ENCODE data around the gene INIP. TPM values are rescaled to one million over a fixed set of nuclear protein-coding genes. Genes with fewer than 3 reads are reported as not detected.
"Not testable (repeated sequence)": the region's sequence is repeated elsewhere in the genome, so short reads cannot be mapped to it uniquely, and the experiment has no call there.

INIP gene
- total RNA-seq, 3 donors from 2014 or later, result 37.8 to 45.9 (median 41.9) TPM

DNA sequence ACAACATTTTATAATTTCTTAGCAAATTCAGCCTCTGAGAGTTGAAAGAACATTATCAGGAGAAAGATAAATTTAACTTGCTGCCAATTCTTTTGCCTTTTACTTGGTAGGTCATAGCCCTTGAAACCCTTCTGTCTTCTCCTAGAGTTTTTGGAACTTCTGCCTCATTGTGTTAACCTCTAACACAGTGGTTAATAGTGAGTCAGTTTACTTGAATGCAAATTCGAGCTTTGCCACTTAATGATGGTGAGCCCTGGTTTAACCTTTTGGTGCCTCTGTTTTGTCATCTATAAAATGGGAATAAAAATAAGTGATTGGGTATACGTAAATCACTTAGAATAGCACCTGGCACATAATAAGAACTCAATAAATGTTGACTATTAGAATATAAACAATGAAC is 1.8 kb upstream of the INIP start:
- no peak for DNase-seq
- no peak overlapping the region for H3K4me3 Mint-ChIP-seq
- no peak for ATAC-seq

GRCh38 chr9:112719241-112719691 is 1.3 kb upstream of the INIP start:
- Mint-ChIP-seq H3K4me3 (no peak overlapping the region), H3K4me1 (ENCODE audit: low read depth) (peaks cover 15% of the 10 kb centered on the region), H3K27me3 (ENCODE audit: low read depth) (no peaks in the 10 kb centered on the region), H3K36me3 (ENCODE audit: insufficient read depth) (no peaks in the 10 kb centered on the region), H3K9me3 (no peaks in the 10 kb centered on the region)
- ATAC-seq (no peak), DNase-seq (no peak)

More for the DNA sequence above, 1.8 kb upstream of the INIP start:
- Mint-ChIP-seq H3K4me1 (ENCODE audit: low read depth) (peaks cover 14% of the 10 kb centered on the region), H3K27me3 (ENCODE audit: low read depth) (no peaks in the 10 kb centered on the region), H3K36me3 (ENCODE audit: insufficient read depth) (no peaks in the 10 kb centered on the region), H3K9me3 (no peaks in the 10 kb centered on the region)

DNA sequence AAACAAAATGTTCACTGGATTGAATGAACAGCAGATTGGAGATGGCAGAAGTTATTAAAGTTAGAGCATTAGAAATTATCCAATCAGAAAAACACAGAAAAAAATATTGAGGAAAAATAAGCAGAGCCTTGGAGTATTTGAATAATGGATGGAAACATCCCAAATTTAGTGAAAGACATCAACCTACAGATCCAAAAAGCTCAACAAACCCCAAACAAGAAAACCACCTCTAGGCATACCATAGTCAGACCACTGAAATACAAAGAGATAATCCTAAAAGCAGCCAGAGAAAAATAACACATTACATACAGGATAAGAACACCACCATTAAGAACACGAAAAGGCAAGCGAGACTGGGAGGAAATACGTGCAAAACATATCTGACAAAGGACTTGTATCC is 5.2 kb downstream of the INIP start:
- H3K9me3 Mint-ChIP-seq, result no peaks in the 10 kb centered on the region
- H3K4me1 Mint-ChIP-seq (ENCODE audit: low read depth), result peaks cover 41% of the 10 kb centered on the region
- H3K27me3 Mint-ChIP-seq (ENCODE audit: low read depth), result no peaks in the 10 kb centered on the region
- H3K36me3 Mint-ChIP-seq (ENCODE audit: insufficient read depth), result peaks cover 22% of the 10 kb centered on the region
- DNase-seq (no peak), ATAC-seq (no peak)
- H3K4me3 Mint-ChIP-seq, result no peak overlapping the region

- H3K4me1 Mint-ChIP-seq (ENCODE audit: low read depth), result peaks cover 37% of the 10 kb centered on the region
- H3K27me3 Mint-ChIP-seq (ENCODE audit: low read depth), result no peaks in the 10 kb centered on the region
- H3K4me3 Mint-ChIP-seq, result no peak overlapping the region
- H3K9me3 Mint-ChIP-seq, result no peaks in the 10 kb centered on the region
- H3K36me3 Mint-ChIP-seq (ENCODE audit: insufficient read depth), result peaks cover 24% of the 10 kb centered on the region
- no peak for ATAC-seq
- DNase-seq, result no peak
Measured at GRCh38 chr9:112711050-112711689, 6.7 kb downstream of the INIP start.

DNA sequence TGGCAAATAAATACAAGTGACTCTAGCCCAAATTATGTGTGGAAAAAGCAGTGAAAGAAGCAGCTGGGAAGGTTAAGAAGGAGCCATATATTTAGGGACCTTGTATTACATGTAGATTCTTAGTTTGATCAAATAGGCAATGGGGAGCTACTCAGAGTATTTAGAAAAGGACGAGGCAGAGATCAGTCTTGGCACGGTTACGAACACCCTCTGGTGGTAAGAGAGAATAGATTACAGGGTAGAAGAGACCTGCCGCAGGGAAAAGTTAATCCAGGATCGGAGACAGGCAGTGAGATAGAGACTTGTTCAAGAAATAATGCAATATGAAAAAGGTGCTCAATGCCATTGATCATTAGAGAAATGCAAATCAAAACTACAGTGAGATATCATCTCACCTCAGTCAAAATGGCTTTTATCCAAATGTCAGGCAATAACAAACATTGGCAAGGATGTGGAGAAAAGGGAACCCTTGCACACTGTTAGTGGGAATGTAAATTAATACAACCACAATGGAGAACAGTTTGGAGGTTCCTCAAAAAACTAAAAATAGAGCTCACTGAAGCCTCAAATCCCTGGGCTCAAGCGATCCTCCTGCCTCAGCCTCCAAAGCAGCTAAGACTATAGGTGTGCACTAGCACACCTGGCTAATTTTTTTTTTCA is 12.0 kb downstream of the INIP start:
- peaks cover 13% of the 10 kb centered on the region for H3K36me3 Mint-ChIP-seq (ENCODE audit: insufficient read depth)
- no peak overlapping the region for H3K4me3 Mint-ChIP-seq
- ATAC-seq (no peak), DNase-seq (no peak)
- H3K4me1 Mint-ChIP-seq (ENCODE audit: low read depth), result peaks cover 19% of the 10 kb centered on the region
- H3K27me3 Mint-ChIP-seq (ENCODE audit: low read depth), result no peaks in the 10 kb centered on the region
- no peaks in the 10 kb centered on the region for H3K9me3 Mint-ChIP-seq

GRCh38 chr9:112703304-112703703 is 14.6 kb downstream of the INIP start:
- no peaks in the 10 kb centered on the region for H3K27me3 Mint-ChIP-seq (ENCODE audit: low read depth)
- peaks cover 21% of the 10 kb centered on the region for H3K4me1 Mint-ChIP-seq (ENCODE audit: low read depth)
- H3K9me3 Mint-ChIP-seq, result no peaks in the 10 kb centered on the region
- no peak for DNase-seq
- no peak overlapping the region for H3K4me3 Mint-ChIP-seq
- no peak for ATAC-seq
- peaks cover 20% of the 10 kb centered on the region for H3K36me3 Mint-ChIP-seq (ENCODE audit: insufficient read depth)

- peaks cover 22% of the 10 kb centered on the region for H3K36me3 Mint-ChIP-seq (ENCODE audit: insufficient read depth)
- H3K4me3 Mint-ChIP-seq, result no peak overlapping the region
- H3K9me3 Mint-ChIP-seq, result no peaks in the 10 kb centered on the region
- ATAC-seq (no peak), DNase-seq (no peak)
- no peaks in the 10 kb centered on the region for H3K27me3 Mint-ChIP-seq (ENCODE audit: low read depth)
- H3K4me1 Mint-ChIP-seq (ENCODE audit: low read depth), result peaks cover 12% of the 10 kb centered on the region
Measured at GRCh38 chr9:112700085-112700484, 17.8 kb downstream of the INIP start.

- Mint-ChIP-seq H3K9me3 (no peaks in the 10 kb centered on the region), H3K4me1 (ENCODE audit: low read depth) (peaks cover 12% of the 10 kb centered on the region), H3K27me3 (ENCODE audit: low read depth) (no peaks in the 10 kb centered on the region), H3K4me3 (no peak overlapping the region), H3K36me3 (ENCODE audit: insufficient read depth) (peaks cover 22% of the 10 kb centered on the region)
- ATAC-seq (no peak), DNase-seq (no peak)
Measured at GRCh38 chr9:112699230-112699629, 18.7 kb downstream of the INIP start.

GRCh38 chr9:112696461-112696860 is 21.5 kb downstream of the INIP start:
- Mint-ChIP-seq H3K36me3 (ENCODE audit: insufficient read depth) (peaks cover 36% of the 10 kb centered on the region), H3K27me3 (ENCODE audit: low read depth) (no peaks in the 10 kb centered on the region), H3K4me1 (ENCODE audit: low read depth) (peaks cover 12% of the 10 kb centered on the region), H3K4me3 (no peak overlapping the region), H3K9me3 (no peaks in the 10 kb centered on the region)
- no peak for DNase-seq
- ATAC-seq, result no peak

DNA sequence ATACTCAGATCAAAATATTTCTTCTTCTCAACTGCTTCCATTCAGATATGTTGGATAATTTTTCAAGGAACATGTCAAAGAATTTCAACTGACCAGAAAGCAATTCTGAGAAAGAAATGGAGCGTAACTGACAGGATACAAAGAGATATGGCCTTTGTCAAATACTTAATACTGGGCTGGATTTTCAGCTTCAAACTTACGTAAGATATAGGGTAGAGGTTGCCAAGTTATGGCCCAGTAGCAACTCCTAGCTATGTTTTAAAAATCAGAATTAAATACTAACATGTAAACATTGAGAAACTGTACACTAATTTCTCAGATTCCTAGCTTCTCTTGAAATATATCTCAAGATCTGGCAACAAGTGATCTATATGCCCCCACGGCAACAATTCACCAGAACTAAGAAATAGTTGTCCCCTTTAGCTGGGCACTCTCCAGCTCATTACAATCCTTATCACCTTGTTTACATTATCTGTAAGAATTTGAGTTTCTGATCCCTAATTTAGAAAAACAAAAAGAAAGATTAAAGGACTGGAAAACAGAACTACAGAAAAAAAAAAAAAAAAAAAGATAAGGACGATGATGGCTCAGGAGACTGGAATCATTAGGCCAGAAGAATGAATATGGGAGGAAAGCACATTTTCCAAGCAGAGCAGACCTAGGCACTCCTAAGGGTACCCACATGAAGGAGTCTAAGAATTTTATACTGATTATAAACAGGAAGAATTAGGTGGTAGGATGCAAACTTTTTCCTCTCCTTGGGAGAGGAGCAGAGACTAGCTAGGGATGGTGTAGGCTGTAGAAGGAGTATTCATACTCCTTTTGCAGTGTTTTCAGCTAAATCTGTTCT is 23.0 kb downstream of the INIP start:
- no peaks in the 10 kb centered on the region for H3K27me3 Mint-ChIP-seq (ENCODE audit: low read depth)
- H3K4me3 Mint-ChIP-seq, result no peak overlapping the region
- DNase-seq (no peak), ATAC-seq (no peak)
- H3K36me3 Mint-ChIP-seq (ENCODE audit: insufficient read depth), result peaks cover 36% of the 10 kb centered on the region
- peaks cover 9% of the 10 kb centered on the region for H3K4me1 Mint-ChIP-seq (ENCODE audit: low read depth)
- H3K9me3 Mint-ChIP-seq, result no peaks in the 10 kb centered on the region

- no peak for ATAC-seq
- Mint-ChIP-seq H3K36me3 (ENCODE audit: insufficient read depth) (peaks cover 52% of the 10 kb centered on the region), H3K27me3 (ENCODE audit: low read depth) (no peaks in the 10 kb centered on the region), H3K9me3 (no peaks in the 10 kb centered on the region), H3K4me1 (ENCODE audit: low read depth) (no peaks in the 10 kb centered on the region), H3K4me3 (no peak overlapping the region)
- no peak for DNase-seq
Measured at GRCh38 chr9:112689161-112689740, 28.7 kb downstream of the INIP start.

DNA sequence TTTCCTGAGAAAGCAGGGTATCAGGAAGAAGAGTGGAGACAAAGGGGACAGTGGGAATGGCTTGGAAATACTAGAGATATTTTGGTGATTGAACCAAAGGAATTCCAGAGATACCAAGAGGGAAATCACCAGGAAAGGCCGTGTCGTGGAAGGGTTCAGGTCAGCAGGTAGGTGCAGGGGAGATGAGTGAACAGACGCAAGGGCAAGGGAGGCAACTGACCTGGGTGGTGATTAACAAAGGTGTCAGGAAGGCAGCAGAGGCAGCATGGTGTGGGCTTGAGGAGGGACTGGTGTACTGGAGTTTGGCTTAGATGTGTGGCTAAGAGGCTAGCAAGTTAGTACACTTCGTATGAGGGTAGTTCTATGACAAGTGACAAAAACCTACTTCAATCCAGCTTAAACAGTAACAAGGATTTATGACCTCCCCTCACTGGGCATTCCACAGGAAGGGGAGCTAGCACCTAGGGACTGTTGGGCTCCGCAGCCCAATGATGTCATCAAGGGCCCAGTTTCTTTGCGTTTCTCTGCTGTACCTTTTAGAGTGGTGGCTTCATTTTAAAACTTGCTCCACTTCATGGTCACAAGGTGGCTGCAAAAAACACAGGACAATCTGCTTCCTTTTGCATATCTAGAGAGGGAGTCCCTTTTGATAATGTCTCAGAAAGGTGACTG is 37.0 kb downstream of the INIP start:
- Mint-ChIP-seq H3K4me3 (no peak overlapping the region), H3K4me1 (ENCODE audit: low read depth) (peaks cover 5% of the 10 kb centered on the region), H3K27me3 (ENCODE audit: low read depth) (peaks cover 2% of the 10 kb centered on the region), H3K36me3 (ENCODE audit: insufficient read depth) (peaks cover 10% of the 10 kb centered on the region), H3K9me3 (peaks cover 18% of the 10 kb centered on the region)
- DNase-seq (no peak), ATAC-seq (no peak)

GRCh38 chr9:112677040-112677439 is 40.9 kb downstream of the INIP start:
- no peak for ATAC-seq
- peaks cover 3% of the 10 kb centered on the region for H3K27me3 Mint-ChIP-seq (ENCODE audit: low read depth)
- no peak overlapping the region for H3K4me3 Mint-ChIP-seq
- H3K36me3 Mint-ChIP-seq (ENCODE audit: insufficient read depth), result peaks cover 3% of the 10 kb centered on the region
- peaks cover 18% of the 10 kb centered on the region for H3K9me3 Mint-ChIP-seq
- no peaks in the 10 kb centered on the region for H3K4me1 Mint-ChIP-seq (ENCODE audit: low read depth)
- no peak for DNase-seq

- H3K9me3 Mint-ChIP-seq, H3K4me3 Mint-ChIP-seq: not testable (repeated sequence)
Measured at GRCh38 chr9:112673221-112673620, 44.7 kb downstream of the INIP start.

More at GRCh38 chr9:112673221-112673620, 44.7 kb downstream of the INIP start:
- not testable (repeated sequence) for H3K27me3 Mint-ChIP-seq (ENCODE audit: low read depth); H3K36me3 Mint-ChIP-seq (ENCODE audit: insufficient read depth); DNase-seq; ATAC-seq; H3K4me1 Mint-ChIP-seq (ENCODE audit: low read depth)

Data from activated T-cell treated with anti-CD3 and anti-CD28 coated beads, Interleukin-2, amount 50 U/mL, for 4 hours (primary cell).